BLaER1 treated with 17β-estradiol and CSF1 and Interleukin-3, amounts not matched to agents 10 nM and 100 nM (cell line): Measurements from ENCODE around the gene ADARB2.
A peak's percentile ranks its signal among the peaks of the same experiment; 100 is the strongest.

Source experiments
- H3K27ac ChIP-seq, 11 experiments: shearing (Covaris generic); formaldehyde crosslinking; 2 replicates each; pipeline ENCODE4 v1.8.1; 2022
- H3K27me3 ChIP-seq, 11 experiments: shearing (Covaris generic); formaldehyde crosslinking; 2 replicates each; pipeline ENCODE4 v1.8.1; 2022
- H3K36me3 ChIP-seq, 11 experiments: shearing (Covaris generic); formaldehyde crosslinking; 2 replicates each; pipeline ENCODE4 v1.8.1; 2022
- H3K4me1 ChIP-seq, 10 experiments: shearing (Covaris generic); formaldehyde crosslinking; 2 replicates each; pipeline ENCODE4 v1.8.1; 2022
- H3K4me2 ChIP-seq, 11 experiments: shearing (Covaris generic); formaldehyde crosslinking; 2 replicates each; pipeline ENCODE4 v1.8.1; 2022
- H3K4me3 ChIP-seq, 10 experiments: shearing (Covaris generic); formaldehyde crosslinking; 2 replicates each; pipeline ENCODE4 v1.8.1; 2022
- H3K9ac ChIP-seq, 11 experiments: shearing (Covaris generic); formaldehyde crosslinking; 2 replicates each; pipeline ENCODE4 v1.8.1; 2022
- H3K9me3 ChIP-seq, 11 experiments: shearing (Covaris generic); formaldehyde crosslinking; replicated peaks in 1 of 11; 2 replicates each; pipeline ENCODE4 v1.8.1; 2022
- H4K20me1 ChIP-seq, 11 experiments: shearing (Covaris generic); formaldehyde crosslinking; 2 replicates each; pipeline ENCODE4 v1.8.1; 2022
- Cebpa-rat ChIP-seq, 11 experiments: shearing (Covaris generic); IDR thresholded peaks; 2 replicates each; pipeline ENCODE4 v1.8.1; 2022

ADARB2 gene

GRCh38 chr10:1413823-1414222 lies 323.5 kb downstream of the ADARB2 start:
- Histone ChIP-seq H3K4me2 (peak overlapping the region in 7 of 11 experiments; percentile 66 to 89 (median 81); a peak in 11 of 22 replicates), H4K20me1 (no peaks in the 10 kb centered on the region; a peak in 2 of 22 replicates), H3K4me1 (peaks cover 12 to 81% (median 62%) of the 10 kb centered on the region in 10 experiments; a peak in 19 of 20 replicates), H3K4me3 (no peak overlapping the region), H3K9ac (no peak overlapping the region), H3K27ac (no peak overlapping the region), H3K27me3 (peaks cover 0 to 25% (median 0%) of the 10 kb centered on the region in 11 experiments; a peak in 8 of 22 replicates), H3K9me3 (peaks cover 6 to 46% (median 27%) of the 10 kb centered on the region in 11 experiments; a peak in 18 of 22 replicates), H3K36me3 (no peaks in the 10 kb centered on the region)
- no peak for TF ChIP-seq Cebpa-rat (IDR thresholded peaks at IDR 0.05)

DNA sequence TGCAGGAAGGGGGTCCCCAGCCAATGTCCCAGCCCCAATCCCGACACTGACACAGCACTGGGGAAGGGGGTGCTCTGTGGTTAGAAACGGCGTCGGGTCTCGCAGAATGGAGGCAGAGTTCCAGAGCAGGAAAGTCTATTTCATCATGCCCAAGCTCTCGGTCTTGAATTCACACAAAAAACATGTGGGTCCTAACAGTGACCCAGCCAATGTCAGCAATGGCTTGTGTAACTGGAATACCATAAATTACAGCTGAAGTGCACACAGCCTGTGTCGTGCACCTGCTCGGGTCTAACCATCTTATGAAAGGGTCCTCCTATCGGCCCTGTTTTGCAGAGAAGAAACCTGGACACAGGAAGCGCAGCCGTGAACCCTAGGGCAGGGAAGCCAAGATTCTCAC lies 324.1 kb downstream of the ADARB2 start:
- Histone ChIP-seq H4K20me1 (no peaks in the 10 kb centered on the region; a peak in 2 of 22 replicates), H3K36me3 (no peaks in the 10 kb centered on the region), H3K9me3 (peaks cover 6 to 46% (median 27%) of the 10 kb centered on the region in 11 experiments; a peak in 18 of 22 replicates), H3K4me3 (no peak overlapping the region), H3K27me3 (peaks cover 0 to 25% (median 0%) of the 10 kb centered on the region in 11 experiments; a peak in 8 of 22 replicates), H3K27ac (peak overlapping the region in 1 of 11 experiments; percentile 26; a peak in 1 of 22 replicates), H3K4me1 (peaks cover 12 to 82% (median 64%) of the 10 kb centered on the region in 10 experiments; a peak in 19 of 20 replicates), H3K9ac (no peak overlapping the region), H3K4me2 (peak overlapping the region in 9 of 11 experiments; percentile 38 to 89 (median 79); a peak in 18 of 22 replicates)
- TF ChIP-seq Cebpa-rat (IDR thresholded peaks at IDR 0.05) = no peak

DNA sequence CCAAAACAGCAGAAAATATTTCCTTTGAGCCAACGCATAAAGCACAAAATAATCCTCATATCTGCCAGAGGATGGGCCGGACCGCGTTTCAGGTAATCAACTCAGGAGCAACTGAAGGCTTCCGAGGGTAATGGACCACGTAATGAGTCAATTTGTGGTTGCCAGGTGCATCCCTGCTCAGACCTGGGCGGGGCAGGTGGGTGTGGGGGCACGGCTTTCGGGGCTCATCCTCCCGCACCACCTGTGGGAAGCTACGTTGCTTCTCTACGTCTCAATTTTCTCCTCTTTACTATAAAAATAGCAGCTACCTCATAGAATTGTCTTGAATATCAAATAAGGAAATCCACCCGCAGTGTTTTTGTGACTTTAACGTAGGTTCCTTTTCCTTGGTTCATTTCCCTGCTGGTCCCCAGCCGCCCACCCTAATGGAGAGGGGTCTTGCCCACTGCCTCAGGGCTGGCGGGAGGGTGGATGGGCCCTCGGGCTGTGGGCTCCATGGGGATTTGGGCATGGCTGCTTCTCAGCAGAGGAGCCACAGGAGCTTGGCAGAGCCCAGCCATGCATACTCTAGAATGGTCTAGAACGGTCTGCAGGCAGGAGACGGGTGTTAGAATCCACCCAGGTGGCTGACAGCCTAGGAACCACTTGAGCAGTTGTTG lies 324.7 kb downstream of the ADARB2 start:
- Histone ChIP-seq H3K36me3 (no peaks in the 10 kb centered on the region), H3K27ac (peak overlapping the region in 1 of 11 experiments; percentile 26; a peak in 1 of 22 replicates), H4K20me1 (no peaks in the 10 kb centered on the region; a peak in 2 of 22 replicates), H3K9ac (no peak overlapping the region), H3K4me2 (peak overlapping the region in 10 of 11 experiments; percentile 38 to 89 (median 73); a peak in 18 of 22 replicates), H3K27me3 (peaks cover 0 to 25% (median 0%) of the 10 kb centered on the region in 11 experiments; a peak in 8 of 22 replicates), H3K9me3 (peaks cover 3 to 40% (median 25%) of the 10 kb centered on the region in 11 experiments; a peak in 18 of 22 replicates), H3K4me1 (peaks cover 12 to 76% (median 62%) of the 10 kb centered on the region in 10 experiments; a peak in 19 of 20 replicates), H3K4me3 (no peak overlapping the region)
- no peak for TF ChIP-seq Cebpa-rat (IDR thresholded peaks at IDR 0.05)

DNA sequence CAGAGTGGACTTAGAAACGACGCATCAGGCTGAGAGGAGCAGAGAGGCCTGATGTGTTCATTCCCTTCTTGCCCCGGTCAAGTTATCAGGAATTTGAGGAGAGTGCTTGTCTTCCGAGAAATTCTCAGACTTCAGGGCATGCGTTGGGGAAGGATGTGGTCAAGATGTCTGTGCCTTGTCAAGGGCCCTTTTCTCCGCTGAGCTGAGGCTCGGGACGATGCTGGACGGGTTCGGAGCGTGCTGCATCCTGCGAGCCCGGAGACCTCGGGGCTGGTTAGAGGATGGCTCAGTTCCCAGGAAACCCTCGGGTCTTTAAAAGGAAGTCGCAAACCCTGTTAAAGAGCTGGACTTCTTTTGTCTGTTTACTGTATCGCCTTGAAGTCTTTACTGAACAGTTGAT lies 325.4 kb downstream of the ADARB2 start:
- H3K27ac ChIP-seq = no peak overlapping the region
- H4K20me1 ChIP-seq = no peaks in the 10 kb centered on the region; a peak in 2 of 22 replicates
- H3K4me2 ChIP-seq = peak overlapping the region; percentile 14 to 89 (median 67); a peak in 20 of 22 replicates
- no peak overlapping the region for H3K4me3 ChIP-seq
- H3K27me3 ChIP-seq = peaks cover 0 to 25% (median 0%) of the 10 kb centered on the region in 11 experiments; a peak in 8 of 22 replicates
- peak overlapping the region in 1 of 11 experiments; percentile 16; a peak in 1 of 22 replicates for H3K9ac ChIP-seq
- H3K9me3 ChIP-seq = peaks cover 0 to 33% (median 18%) of the 10 kb centered on the region in 11 experiments; a peak in 16 of 22 replicates
- H3K4me1 ChIP-seq = peaks cover 12 to 69% (median 55%) of the 10 kb centered on the region in 10 experiments; a peak in 19 of 20 replicates
- TF ChIP-seq Cebpa-rat (IDR thresholded peaks at IDR 0.05) = no peak
- no peaks in the 10 kb centered on the region for H3K36me3 ChIP-seq

DNA sequence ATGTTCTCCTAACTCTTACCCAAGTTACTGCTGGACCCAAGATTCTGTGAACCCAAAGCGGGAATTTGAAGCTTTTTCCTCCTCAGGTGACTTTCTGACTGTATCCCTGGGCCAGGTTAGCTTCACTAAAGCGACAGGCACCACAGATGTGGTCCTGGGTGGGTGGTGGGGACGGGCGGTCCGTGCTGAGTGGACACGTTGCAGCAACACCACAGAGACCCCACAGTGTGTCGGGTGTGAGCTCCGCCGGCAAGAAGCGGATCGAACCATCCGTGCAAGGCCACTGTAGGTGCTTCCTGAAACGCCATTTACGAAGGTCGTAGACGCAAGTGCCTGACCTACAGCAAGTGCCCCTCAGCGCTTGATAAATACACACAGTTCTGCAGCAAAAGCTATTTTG lies 325.9 kb downstream of the ADARB2 start:
- no peak overlapping the region for H3K27ac ChIP-seq
- no peak overlapping the region for H3K4me3 ChIP-seq
- H3K4me2 ChIP-seq = peak overlapping the region in 9 of 11 experiments; percentile 38 to 89 (median 67); a peak in 15 of 22 replicates
- peaks cover 12 to 64% (median 50%) of the 10 kb centered on the region in 10 experiments; a peak in 19 of 20 replicates for H3K4me1 ChIP-seq
- H3K9ac ChIP-seq = no peak overlapping the region
- no peak for TF ChIP-seq Cebpa-rat (IDR thresholded peaks at IDR 0.05)
- H3K9me3 ChIP-seq = peaks cover 0 to 33% (median 13%) of the 10 kb centered on the region in 11 experiments; a peak in 17 of 22 replicates
- no peaks in the 10 kb centered on the region for H3K36me3 ChIP-seq
- H3K27me3 ChIP-seq = peaks cover 0 to 25% (median 0%) of the 10 kb centered on the region in 11 experiments; a peak in 8 of 22 replicates
- H4K20me1 ChIP-seq = no peaks in the 10 kb centered on the region; a peak in 2 of 22 replicates

DNA sequence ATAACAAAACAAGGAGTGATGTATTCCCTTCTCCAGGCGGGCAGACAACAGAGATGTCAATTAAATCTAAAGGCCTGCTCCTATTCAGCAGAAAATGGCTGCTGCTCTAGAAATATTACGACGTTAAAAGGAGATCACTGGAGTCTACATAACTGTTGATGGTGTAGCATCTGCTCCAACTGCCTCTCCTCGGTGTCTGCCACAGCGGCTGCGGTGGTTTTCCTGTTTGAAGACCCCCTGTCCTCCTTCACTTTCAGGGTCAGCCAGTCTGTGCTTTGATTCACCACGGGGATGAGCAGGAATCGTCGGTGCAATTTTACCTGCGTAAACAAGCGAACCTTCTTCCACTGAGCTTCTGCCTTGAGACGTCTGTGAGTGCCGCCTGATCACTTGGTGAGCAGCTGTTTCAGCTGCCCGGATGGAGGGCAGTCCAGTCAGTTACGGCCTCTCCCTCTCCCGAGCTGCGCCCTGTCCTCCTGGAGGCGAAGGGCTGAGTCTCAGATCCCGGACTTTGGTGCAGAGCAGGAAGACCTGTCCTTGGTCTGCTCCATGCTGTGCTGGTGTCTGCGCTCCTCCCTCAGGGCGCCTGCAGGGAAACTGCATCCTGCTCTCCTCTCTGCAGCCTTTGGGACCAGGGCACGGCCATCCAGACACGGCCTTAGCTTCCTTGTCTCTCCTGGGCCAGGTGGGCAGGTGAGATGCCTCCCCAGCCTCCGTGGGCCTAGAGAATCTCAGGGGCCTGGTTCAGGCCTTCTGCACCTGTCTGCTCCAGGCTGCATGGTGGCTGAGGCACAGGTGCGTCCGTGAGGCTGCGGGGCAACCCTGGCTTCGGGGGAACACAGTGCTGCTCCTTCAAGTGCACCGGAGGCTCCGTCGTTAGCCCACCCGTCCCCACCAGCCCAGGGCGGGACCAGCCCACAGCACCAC lies 326.6 kb downstream of the ADARB2 start:
- no peak overlapping the region for H3K4me3 ChIP-seq
- H4K20me1 ChIP-seq = no peaks in the 10 kb centered on the region; a peak in 2 of 22 replicates
- no peaks in the 10 kb centered on the region for H3K36me3 ChIP-seq
- peak overlapping the region in 1 of 11 experiments; percentile 22; a peak in 2 of 22 replicates for H3K27ac ChIP-seq
- H3K4me1 ChIP-seq = peaks cover 12 to 61% (median 49%) of the 10 kb centered on the region in 10 experiments; a peak in 19 of 20 replicates
- no peak overlapping the region for H3K9ac ChIP-seq
- TF ChIP-seq Cebpa-rat (IDR thresholded peaks at IDR 0.05) = no peak
- peak overlapping the region in 9 of 11 experiments; percentile 38 to 89 (median 67); a peak in 16 of 22 replicates for H3K4me2 ChIP-seq
- H3K9me3 ChIP-seq = peaks cover 0 to 33% (median 10%) of the 10 kb centered on the region in 11 experiments; a peak in 11 of 22 replicates
- H3K27me3 ChIP-seq = peaks cover 0 to 25% (median 0%) of the 10 kb centered on the region in 11 experiments; a peak in 8 of 22 replicates

DNA sequence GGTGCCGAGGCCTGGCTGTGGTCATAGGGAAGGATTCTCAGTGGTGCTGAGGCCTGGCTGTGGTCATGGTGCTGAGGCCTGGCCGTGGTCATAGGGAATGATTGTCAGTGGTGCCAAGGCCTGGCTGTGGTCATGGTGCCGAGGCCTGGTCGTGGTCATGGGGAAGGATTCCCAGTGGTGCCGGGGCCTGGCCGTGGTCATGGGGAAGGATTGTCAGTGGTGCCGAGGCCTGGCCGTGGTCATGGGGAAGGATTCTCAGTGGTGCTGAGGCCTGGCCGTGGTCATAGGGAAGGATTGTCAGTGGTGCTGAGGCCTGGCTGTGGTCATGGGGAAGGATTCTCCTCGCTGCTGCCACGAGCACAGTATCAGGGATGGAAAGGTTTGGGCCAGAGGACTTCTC lies 327.3 kb downstream of the ADARB2 start:
- peak overlapping the region in 8 of 11 experiments; percentile 39 to 89 (median 74); a peak in 14 of 22 replicates for H3K4me2 ChIP-seq
- no peak overlapping the region for H3K4me3 ChIP-seq
- peaks cover 0 to 25% (median 0%) of the 10 kb centered on the region in 11 experiments; a peak in 8 of 22 replicates for H3K27me3 ChIP-seq
- H4K20me1 ChIP-seq = no peaks in the 10 kb centered on the region; a peak in 2 of 22 replicates
- no peaks in the 10 kb centered on the region for H3K36me3 ChIP-seq
- peaks cover 0 to 30% (median 6%) of the 10 kb centered on the region in 11 experiments; a peak in 10 of 22 replicates for H3K9me3 ChIP-seq
- peaks cover 12 to 61% (median 49%) of the 10 kb centered on the region in 10 experiments; a peak in 19 of 20 replicates for H3K4me1 ChIP-seq
- peak overlapping the region in 1 of 11 experiments; percentile 22; a peak in 2 of 22 replicates for H3K27ac ChIP-seq
- no peak overlapping the region for H3K9ac ChIP-seq
- no peak for TF ChIP-seq Cebpa-rat (IDR thresholded peaks at IDR 0.05)

GRCh38 chr10:1409392-1409791 lies 327.9 kb downstream of the ADARB2 start:
- H3K4me1 ChIP-seq = peaks cover 12 to 61% (median 49%) of the 10 kb centered on the region in 10 experiments; a peak in 19 of 20 replicates
- TF ChIP-seq Cebpa-rat (IDR thresholded peaks at IDR 0.05) = no peak
- H3K4me2 ChIP-seq = peak overlapping the region in 7 of 11 experiments; percentile 22 to 89 (median 53); a peak in 9 of 22 replicates
- H3K27ac ChIP-seq = no peak overlapping the region
- no peaks in the 10 kb centered on the region; a peak in 2 of 22 replicates for H4K20me1 ChIP-seq
- H3K36me3 ChIP-seq = no peaks in the 10 kb centered on the region
- no peak overlapping the region for H3K9ac ChIP-seq
- H3K9me3 ChIP-seq = peaks cover 0 to 26% (median 4%) of the 10 kb centered on the region in 11 experiments; a peak in 9 of 22 replicates
- peaks cover 0 to 25% (median 0%) of the 10 kb centered on the region in 11 experiments; a peak in 8 of 22 replicates for H3K27me3 ChIP-seq
- no peak overlapping the region for H3K4me3 ChIP-seq
